ENCODE results near the gene ERC2. TPM values are rescaled to one million over a fixed set of nuclear protein-coding genes. Genes with fewer than 3 reads are reported as not detected.

The ERC2 gene
- total RNA-seq, 2 donors from 2014 or later: 1.2 TPM; not detected in 1

- DNase-seq (ENCODE audit: low spot score) (no peak), ATAC-seq (ENCODE audit: insufficient number of reproducible peaks, low FRiP score, low read depth) (no peak)
- no peak for TF ChIP-seq CTCF (IDR thresholded peaks at IDR 0.05)
- Histone ChIP-seq H3K27me3 (replicated peaks; ENCODE audit: insufficient read depth) (no peaks in the 10 kb centered on the region), H3K36me3 (no peaks in the 10 kb centered on the region), H3K4me3 (no peak overlapping the region), H3K4me1 (ENCODE audit: control insufficient read depth in 1 of 2, low read depth in 2 of 2) (no peaks in the 10 kb centered on the region), H3K27ac (no peak overlapping the region), H3K9me3 (no peaks in the 10 kb centered on the region)
These were observed 784.5 kb downstream of the ERC2 start for GRCh38 chr3:55683666-55684270.

GRCh38 chr3:55682461-55682860 lies 785.8 kb downstream of the ERC2 start:
- Histone ChIP-seq H3K4me3 (no peak overlapping the region), H3K9me3 (no peaks in the 10 kb centered on the region), H3K4me1 (ENCODE audit: control insufficient read depth in 1 of 2, low read depth in 2 of 2) (no peaks in the 10 kb centered on the region), H3K27me3 (replicated peaks; ENCODE audit: insufficient read depth) (no peaks in the 10 kb centered on the region), H3K36me3 (no peaks in the 10 kb centered on the region), H3K27ac (no peak overlapping the region)
- TF ChIP-seq CTCF (IDR thresholded peaks at IDR 0.05): no peak
- DNase-seq (ENCODE audit: low spot score): no peak
- no peak for ATAC-seq (ENCODE audit: insufficient number of reproducible peaks, low FRiP score, low read depth)

- H3K36me3 ChIP-seq: no peaks in the 10 kb centered on the region
- no peaks in the 10 kb centered on the region for H3K27me3 ChIP-seq (replicated peaks; ENCODE audit: insufficient read depth)
- TF ChIP-seq CTCF (IDR thresholded peaks at IDR 0.05): no peak
- no peaks in the 10 kb centered on the region for H3K4me1 ChIP-seq (ENCODE audit: control insufficient read depth in 1 of 2, low read depth in 2 of 2)
- no peak for DNase-seq (ENCODE audit: low spot score)
- no peak for ATAC-seq (ENCODE audit: insufficient number of reproducible peaks, low FRiP score, low read depth)
- no peaks in the 10 kb centered on the region for H3K9me3 ChIP-seq
- no peak overlapping the region for H3K27ac ChIP-seq
- H3K4me3 ChIP-seq: no peak overlapping the region
These were observed 789.6 kb downstream of the ERC2 start for GRCh38 chr3:55678546-55679216.

GRCh38 chr3:55676643-55677042 lies 791.6 kb downstream of the ERC2 start:
- DNase-seq (ENCODE audit: low spot score): no peak
- TF ChIP-seq CTCF (IDR thresholded peaks at IDR 0.05): no peak
- ATAC-seq (ENCODE audit: insufficient number of reproducible peaks, low FRiP score, low read depth): no peak

GRCh38 chr3:55675478-55675877 lies 792.8 kb downstream of the ERC2 start:
- Histone ChIP-seq H3K27me3 (replicated peaks; ENCODE audit: insufficient read depth) (no peaks in the 10 kb centered on the region), H3K36me3 (no peaks in the 10 kb centered on the region), H3K4me1 (ENCODE audit: control insufficient read depth in 1 of 2, low read depth in 2 of 2) (no peaks in the 10 kb centered on the region), H3K27ac (no peak overlapping the region), H3K9me3 (no peaks in the 10 kb centered on the region), H3K4me3 (no peak overlapping the region)
- TF ChIP-seq CTCF (IDR thresholded peaks at IDR 0.05): no peak
- ATAC-seq (ENCODE audit: insufficient number of reproducible peaks, low FRiP score, low read depth): no peak
- DNase-seq (ENCODE audit: low spot score): no peak

More at GRCh38 chr3:55676643-55677042, 791.6 kb downstream of the ERC2 start:
- Histone ChIP-seq H3K9me3 (no peaks in the 10 kb centered on the region), H3K27ac (no peak overlapping the region), H3K36me3 (no peaks in the 10 kb centered on the region), H3K27me3 (replicated peaks; ENCODE audit: insufficient read depth) (no peaks in the 10 kb centered on the region), H3K4me3 (no peak overlapping the region), H3K4me1 (ENCODE audit: control insufficient read depth in 1 of 2, low read depth in 2 of 2) (no peaks in the 10 kb centered on the region)
